ENCODE measurements around the gene XXYLT1.

GRCh38 chr3:195226445-195226844, 44.5 kb downstream of the XXYLT1 start:
- TF ChIP-seq EZH2 (IDR thresholded peaks at IDR 0.05; ENCODE audit: borderline replicate concordance, low read depth, low read length, poor library complexity, severe bottlenecking) (no peak), CTCF (conservative IDR thresholded peaks at IDR 0.05; ENCODE audit: low read depth, low read length) (no peak)
